ENCODE results near the gene SLC25A13. TPM values are rescaled to one million over a fixed set of nuclear protein-coding genes. Genes with fewer than 3 reads are reported as not detected.
A peak's percentile ranks its signal among the peaks of the same experiment; 100 is the strongest.

The SLC25A13 gene
- total RNA-seq, 1 donor from 2014 or later, result 22.1 TPM

- DNase-seq, result no peak
These were observed 232.4 kb downstream of the SLC25A13 start for GRCh38 chr7:96089511-96089910.

GRCh38 chr7:96088579-96088978 is 233.3 kb downstream of the SLC25A13 start:
- DNase-seq, result no peak

GRCh38 chr7:96085953-96086352 is 235.9 kb downstream of the SLC25A13 start:
- DNase-seq, result no peak

DNA sequence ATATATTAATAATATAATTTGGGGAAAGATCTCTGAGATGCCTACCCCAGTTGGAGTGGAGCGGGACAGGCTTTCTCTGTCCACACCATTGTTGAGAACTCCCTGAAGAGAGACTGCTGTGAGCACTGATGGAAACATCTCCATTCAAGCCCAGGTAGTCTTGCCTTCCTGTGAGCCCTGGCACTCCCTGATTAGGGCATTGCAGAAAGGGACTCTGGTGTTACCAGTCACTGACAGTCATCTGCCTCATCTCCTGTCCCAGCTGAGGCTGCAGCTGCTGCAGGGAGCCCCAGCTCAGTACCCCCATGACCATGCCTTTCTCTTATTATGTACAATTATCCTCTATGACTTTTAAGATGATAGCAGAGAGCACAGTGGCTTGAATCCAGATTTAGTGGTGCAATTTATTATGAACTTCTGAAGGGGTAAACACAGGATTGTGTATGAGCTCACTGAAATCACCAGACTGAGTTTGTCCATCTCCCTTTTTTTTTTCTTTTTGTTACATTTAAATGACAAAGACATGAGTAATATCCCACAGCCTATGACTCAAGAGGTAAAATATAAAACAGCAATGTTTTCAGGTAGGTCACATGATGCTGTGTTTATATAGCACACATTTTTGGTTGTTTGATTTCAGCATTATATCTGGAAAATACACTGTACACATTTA is 236.9 kb downstream of the SLC25A13 start:
- no peak for DNase-seq

DNA sequence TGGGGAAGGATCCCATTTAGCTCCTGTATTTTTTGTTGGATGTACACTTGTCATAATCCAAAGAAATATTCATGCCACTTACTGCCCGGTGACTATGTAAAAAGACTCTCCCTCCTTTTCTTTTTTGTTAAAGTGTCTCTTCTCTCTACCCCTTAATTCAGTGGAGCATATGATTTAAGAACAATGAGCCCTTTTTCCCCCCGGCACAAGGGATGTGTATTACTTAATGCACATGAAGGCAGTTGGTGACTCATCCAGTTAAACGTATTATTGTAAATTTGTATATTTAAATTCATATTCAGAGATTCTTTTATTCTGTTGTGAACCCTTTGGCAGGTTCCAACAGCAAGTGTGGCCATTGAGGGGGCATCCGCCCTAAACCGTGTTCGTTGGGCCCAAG is 241.9 kb downstream of the SLC25A13 start:
- DNase-seq, result no peak

DNA sequence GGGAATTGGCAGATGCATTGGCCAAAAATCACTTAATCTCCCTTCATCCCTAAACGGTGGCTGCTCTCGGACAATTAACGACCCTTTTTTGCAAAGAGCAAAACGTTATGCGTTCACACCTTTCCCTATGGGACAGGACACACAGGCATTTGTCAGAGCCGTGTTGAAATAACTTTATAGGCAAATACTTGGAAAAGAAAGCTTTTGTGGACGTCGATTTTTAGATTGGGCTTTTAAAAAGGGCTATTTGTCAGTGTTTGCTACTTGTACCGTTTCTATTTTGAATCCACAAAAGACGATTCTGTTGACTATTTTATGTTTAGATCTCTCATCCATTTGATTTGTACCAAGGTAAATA is 245.6 kb downstream of the SLC25A13 start:
- DNase-seq, result no peak

- peak; percentile 80 for DNase-seq
These were observed 246.2 kb downstream of the SLC25A13 start for GRCh38 chr7:96075510-96076349.

DNA sequence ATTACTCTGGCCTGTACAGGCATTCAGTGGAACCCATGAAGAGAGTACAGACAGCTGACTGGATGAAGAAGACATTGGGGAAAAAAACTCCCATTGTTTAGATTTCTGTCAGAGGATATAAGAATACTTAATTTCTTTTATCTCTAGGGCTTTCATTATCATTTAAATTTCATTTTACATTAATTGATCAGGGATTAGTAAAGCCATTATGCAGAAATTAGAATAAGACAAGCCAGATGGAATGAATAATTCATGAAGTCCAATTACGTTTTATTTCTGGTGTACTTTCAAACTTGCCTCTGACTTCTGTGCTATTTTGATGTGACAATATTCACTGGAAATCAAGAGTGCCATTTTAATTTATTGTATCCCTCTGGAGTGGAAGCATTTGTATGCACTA is 247.0 kb downstream of the SLC25A13 start:
- no peak for DNase-seq

Small RNAs within 50 kb of the gene (small RNA-seq; reads per million reads assigned to genes)
- gene AC084368.1 (ENCODE audit: low replicate concordance) (not detected), gene MIR591 (ENCODE audit: low replicate concordance) (not detected), gene RNU6-364P (ENCODE audit: low replicate concordance) (not detected), gene RNU6-532P (ENCODE audit: low replicate concordance) (not detected)

Data from tongue (tissue), 3 donors.